Measurements from ENCODE around the gene CASK.

CASK gene

GRCh38 chrX:41758401-41758800 lies 165.0 kb downstream of the CASK start:
- Histone ChIP-seq H3F3A (ENCODE audit: insufficient read depth, low read length) (no peaks in the 10 kb centered on the region), H3K4me3 (ENCODE audit: low read depth, low read length, poor library complexity, severe bottlenecking) (no peak overlapping the region), H3K4me2 (ENCODE audit: low read length) (no peak overlapping the region), H4K20me1 (ENCODE audit: insufficient read depth, low read length) (no peaks in the 10 kb centered on the region), H2AFZ (ENCODE audit: low read length) (no peak overlapping the region), H3K4me1 (ENCODE audit: insufficient read depth, low read length, severe bottlenecking) (no peaks in the 10 kb centered on the region), H3K9me2 (ENCODE audit: low read depth, low read length) (no peaks in the 10 kb centered on the region), H3K27me3 (ENCODE audit: insufficient read depth, low read length) (no peaks in the 10 kb centered on the region), H3K27ac (ENCODE audit: low read depth, low read length, poor library complexity, severe bottlenecking) (no peak overlapping the region), H3K9me3 (ENCODE audit: low read length) (no peaks in the 10 kb centered on the region), H3K79me2 (ENCODE audit: insufficient read depth, low read length) (no peaks in the 10 kb centered on the region), H3K9ac (ENCODE audit: low read length) (no peak overlapping the region), H3K36me3 (ENCODE audit: insufficient read depth, low read length) (no peaks in the 10 kb centered on the region)
- TF ChIP-seq, protein P1, sequence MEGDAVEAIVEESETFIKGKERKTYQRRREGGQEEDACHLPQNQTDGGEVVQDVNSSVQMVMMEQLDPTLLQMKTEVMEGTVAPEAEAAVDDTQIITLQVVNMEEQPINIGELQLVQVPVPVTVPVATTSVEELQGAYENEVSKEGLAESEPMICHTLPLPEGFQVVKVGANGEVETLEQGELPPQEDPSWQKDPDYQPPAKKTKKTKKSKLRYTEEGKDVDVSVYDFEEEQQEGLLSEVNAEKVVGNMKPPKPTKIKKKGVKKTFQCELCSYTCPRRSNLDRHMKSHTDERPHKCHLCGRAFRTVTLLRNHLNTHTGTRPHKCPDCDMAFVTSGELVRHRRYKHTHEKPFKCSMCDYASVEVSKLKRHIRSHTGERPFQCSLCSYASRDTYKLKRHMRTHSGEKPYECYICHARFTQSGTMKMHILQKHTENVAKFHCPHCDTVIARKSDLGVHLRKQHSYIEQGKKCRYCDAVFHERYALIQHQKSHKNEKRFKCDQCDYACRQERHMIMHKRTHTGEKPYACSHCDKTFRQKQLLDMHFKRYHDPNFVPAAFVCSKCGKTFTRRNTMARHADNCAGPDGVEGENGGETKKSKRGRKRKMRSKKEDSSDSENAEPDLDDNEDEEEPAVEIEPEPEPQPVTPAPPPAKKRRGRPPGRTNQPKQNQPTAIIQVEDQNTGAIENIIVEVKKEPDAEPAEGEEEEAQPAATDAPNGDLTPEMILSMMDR (IDR thresholded peaks at IDR 0.05; ENCODE audit: low read length): no peak
- no peak for TF ChIP-seq EZH2 (IDR thresholded peaks at IDR 0.05; ENCODE audit: borderline replicate concordance, low read length)

DNA sequence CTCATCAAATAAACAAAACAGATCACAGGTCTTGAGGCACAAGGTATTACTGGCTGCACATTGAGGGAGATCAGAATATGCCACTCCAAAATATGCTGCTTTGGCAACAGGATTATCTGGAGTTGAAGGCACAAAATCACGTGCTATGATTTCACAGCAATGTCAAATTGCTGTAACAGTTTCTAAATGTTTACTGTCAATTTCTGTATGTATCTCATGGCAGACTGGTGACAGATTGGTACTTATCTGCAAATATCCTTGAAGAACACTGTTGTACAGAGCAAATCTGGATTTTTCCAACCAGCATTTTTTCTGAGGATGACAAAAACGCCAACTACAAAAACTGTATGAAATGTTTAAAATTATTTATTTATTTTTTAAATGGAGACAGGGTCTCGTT lies 172.6 kb downstream of the CASK start:
- no peaks in the 10 kb centered on the region for H4K20me1 ChIP-seq (ENCODE audit: insufficient read depth, low read length)
- H2AFZ ChIP-seq (ENCODE audit: low read length): no peak overlapping the region
- no peaks in the 10 kb centered on the region for H3K27me3 ChIP-seq (ENCODE audit: insufficient read depth, low read length)
- no peak overlapping the region for H3K9ac ChIP-seq (ENCODE audit: low read length)
- H3K36me3 ChIP-seq (ENCODE audit: insufficient read depth, low read length): no peaks in the 10 kb centered on the region
- no peaks in the 10 kb centered on the region for H3F3A ChIP-seq (ENCODE audit: insufficient read depth, low read length)
- no peak for TF ChIP-seq EZH2 (IDR thresholded peaks at IDR 0.05; ENCODE audit: borderline replicate concordance, low read length)
- TF ChIP-seq, protein P1 (IDR thresholded peaks at IDR 0.05; ENCODE audit: low read length): no peak
- no peaks in the 10 kb centered on the region for H3K4me1 ChIP-seq (ENCODE audit: insufficient read depth, low read length, severe bottlenecking)
- no peaks in the 10 kb centered on the region for H3K79me2 ChIP-seq (ENCODE audit: insufficient read depth, low read length)
- no peak overlapping the region for H3K27ac ChIP-seq (ENCODE audit: low read depth, low read length, poor library complexity, severe bottlenecking)
- no peak overlapping the region for H3K4me2 ChIP-seq (ENCODE audit: low read length)
- no peaks in the 10 kb centered on the region for H3K9me3 ChIP-seq (ENCODE audit: low read length)
- H3K9me2 ChIP-seq (ENCODE audit: low read depth, low read length): no peaks in the 10 kb centered on the region
- no peak overlapping the region for H3K4me3 ChIP-seq (ENCODE audit: low read depth, low read length, poor library complexity, severe bottlenecking)

GRCh38 chrX:41739871-41740270 lies 183.5 kb downstream of the CASK start:
- Histone ChIP-seq H3K4me2 (ENCODE audit: low read length) (no peak overlapping the region), H3K27ac (ENCODE audit: low read depth, low read length, poor library complexity, severe bottlenecking) (no peak overlapping the region), H3K9me3 (ENCODE audit: low read length) (no peaks in the 10 kb centered on the region), H3K4me3 (ENCODE audit: low read depth, low read length, poor library complexity, severe bottlenecking) (no peak overlapping the region), H3K36me3 (ENCODE audit: insufficient read depth, low read length) (no peaks in the 10 kb centered on the region; the same call in 1 of the 2 replicates), H3K79me2 (ENCODE audit: insufficient read depth, low read length) (no peaks in the 10 kb centered on the region), H3K27me3 (ENCODE audit: insufficient read depth, low read length) (no peaks in the 10 kb centered on the region), H4K20me1 (ENCODE audit: insufficient read depth, low read length) (no peaks in the 10 kb centered on the region), H3K9me2 (ENCODE audit: low read depth, low read length) (no peaks in the 10 kb centered on the region), H3K4me1 (ENCODE audit: insufficient read depth, low read length, severe bottlenecking) (peaks cover 28% of the 10 kb centered on the region), H3K9ac (ENCODE audit: low read length) (no peak overlapping the region), H3F3A (ENCODE audit: insufficient read depth, low read length) (no peaks in the 10 kb centered on the region), H2AFZ (ENCODE audit: low read length) (no peak overlapping the region)
- TF ChIP-seq, protein P1 (IDR thresholded peaks at IDR 0.05; ENCODE audit: low read length): no peak
- no peak for TF ChIP-seq EZH2 (IDR thresholded peaks at IDR 0.05; ENCODE audit: borderline replicate concordance, low read length)

Data from OCI-LY1 (cell line).